HG02678 (cell line): ENCODE measurements around the gene FHOD3.
"Not testable (repeated sequence)": the region's sequence is repeated elsewhere in the genome, so short reads cannot be mapped to it uniquely, and the experiment has no call there.

ENCODE experiments used
- ATAC-seq: cut with Tn5 transposase; IDR thresholded peaks from one replicate; pipeline ENCODE4 v1.9.1; 2021; ENCODE audit warnings: mild to moderate bottlenecking, moderate library complexity; ENCODE audit not compliant: unreplicated experiment

FHOD3 gene

GRCh38 chr18:36809590-36810381 lies 512.3 kb downstream of the FHOD3 start:
- ATAC-seq, result peak; percentile 93

GRCh38 chr18:36811430-36811829 lies 513.9 kb downstream of the FHOD3 start:
- no peak for ATAC-seq

GRCh38 chr18:36811955-36812354 lies 514.4 kb downstream of the FHOD3 start:
- no peak for ATAC-seq

GRCh38 chr18:36812678-36813077 lies 515.2 kb downstream of the FHOD3 start:
- no peak for ATAC-seq

GRCh38 chr18:36813101-36813775 lies 515.7 kb downstream of the FHOD3 start:
- no peak for ATAC-seq

GRCh38 chr18:36813824-36814223 lies 516.3 kb downstream of the FHOD3 start:
- ATAC-seq, result no peak

- ATAC-seq, result no peak
These were observed 517.5 kb downstream of the FHOD3 start for GRCh38 chr18:36814994-36815393.

- ATAC-seq, result not testable (repeated sequence)
These were observed 518.6 kb downstream of the FHOD3 start for GRCh38 chr18:36816096-36816495.

- ATAC-seq, result no peak
These were observed 519.5 kb downstream of the FHOD3 start for GRCh38 chr18:36817039-36817438.

GRCh38 chr18:36818652-36819051 lies 521.1 kb downstream of the FHOD3 start:
- ATAC-seq, result no peak

GRCh38 chr18:36819621-36820020 lies 522.1 kb downstream of the FHOD3 start:
- no peak for ATAC-seq

- ATAC-seq, result no peak
These were observed 524.2 kb downstream of the FHOD3 start for GRCh38 chr18:36821681-36822080.

- ATAC-seq, result no peak
These were observed 528.0 kb downstream of the FHOD3 start for GRCh38 chr18:36825526-36825925.

- ATAC-seq, result no peak
These were observed 529.0 kb downstream of the FHOD3 start for GRCh38 chr18:36826556-36826955.

- ATAC-seq, result no peak
These were observed 530.7 kb downstream of the FHOD3 start for GRCh38 chr18:36828157-36828629.

- peak; percentile 93 for ATAC-seq
These were observed 531.3 kb downstream of the FHOD3 start, which contains the start of the genes KIAA1328 and TPGS2 for GRCh38 chr18:36828630-36829361. TSS of gene KIAA1328 (plus strand) at chr18:36829127. CDS start at chr18:36829139, 12 bp downstream. TSS of gene TPGS2 (minus strand) at chr18:36829002. CDS start at chr18:36828767, 235 bp downstream.
